PC-9 (cell line): Measurements from ENCODE around the gene PSMD1.

Source experiments
- EZH2 ChIP-seq: fragments of 200-600 bp; sonication (generic); IDR thresholded peaks from 2 replicates; pipeline ENCODE4 v1.8.0; 2017; ENCODE audit warnings: antibody characterized with exemption, low read depth
- TF ChIP-seq, protein P1 (sequence below): fragments of 200-600 bp; sonication (generic); conservative IDR thresholded peaks from 2 replicates; pipeline ENCODE4 v1.6.1; 2017; ENCODE audit warnings: mixed run types, antibody characterized with exemption, mild to moderate bottlenecking, moderate library complexity

DNA sequence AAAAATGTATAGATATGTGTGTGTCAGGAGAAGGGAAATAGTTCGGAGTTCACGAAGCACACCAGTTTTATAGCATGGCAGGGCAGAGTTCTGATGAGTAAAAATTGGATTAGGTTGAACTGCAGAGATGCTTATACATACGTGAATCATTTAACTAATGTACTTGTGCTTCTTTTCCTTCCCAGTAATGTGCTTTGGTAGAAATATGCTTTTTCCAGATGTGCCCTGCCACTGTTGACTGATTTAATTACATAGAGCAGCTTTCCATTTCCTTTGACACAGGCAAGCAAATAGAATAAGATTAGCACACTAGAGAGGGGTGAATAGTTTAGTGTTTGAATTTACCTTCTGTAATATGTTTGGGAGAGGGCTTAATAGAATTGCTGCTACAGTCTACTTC lies 112.8 kb downstream of the PSMD1 start:
- TF ChIP-seq, protein P1, sequence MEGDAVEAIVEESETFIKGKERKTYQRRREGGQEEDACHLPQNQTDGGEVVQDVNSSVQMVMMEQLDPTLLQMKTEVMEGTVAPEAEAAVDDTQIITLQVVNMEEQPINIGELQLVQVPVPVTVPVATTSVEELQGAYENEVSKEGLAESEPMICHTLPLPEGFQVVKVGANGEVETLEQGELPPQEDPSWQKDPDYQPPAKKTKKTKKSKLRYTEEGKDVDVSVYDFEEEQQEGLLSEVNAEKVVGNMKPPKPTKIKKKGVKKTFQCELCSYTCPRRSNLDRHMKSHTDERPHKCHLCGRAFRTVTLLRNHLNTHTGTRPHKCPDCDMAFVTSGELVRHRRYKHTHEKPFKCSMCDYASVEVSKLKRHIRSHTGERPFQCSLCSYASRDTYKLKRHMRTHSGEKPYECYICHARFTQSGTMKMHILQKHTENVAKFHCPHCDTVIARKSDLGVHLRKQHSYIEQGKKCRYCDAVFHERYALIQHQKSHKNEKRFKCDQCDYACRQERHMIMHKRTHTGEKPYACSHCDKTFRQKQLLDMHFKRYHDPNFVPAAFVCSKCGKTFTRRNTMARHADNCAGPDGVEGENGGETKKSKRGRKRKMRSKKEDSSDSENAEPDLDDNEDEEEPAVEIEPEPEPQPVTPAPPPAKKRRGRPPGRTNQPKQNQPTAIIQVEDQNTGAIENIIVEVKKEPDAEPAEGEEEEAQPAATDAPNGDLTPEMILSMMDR: no peak
- no peak for TF ChIP-seq EZH2
